Measurements from ENCODE around the gene NEGR1.

GRCh38 chr1:71706029-71706671, 576.2 kb downstream of the NEGR1 start:
- TF ChIP-seq CTCF (IDR thresholded peaks at IDR 0.05) (no peak), POLR2A (IDR thresholded peaks at IDR 0.05) (no peak), POLR2AphosphoS5 (IDR thresholded peaks at IDR 0.05) (no peak)
